Measurements from ENCODE around the gene CERS2.
A peak's percentile ranks its signal among the peaks of the same experiment; 100 is the strongest.

CERS2 gene

DNA sequence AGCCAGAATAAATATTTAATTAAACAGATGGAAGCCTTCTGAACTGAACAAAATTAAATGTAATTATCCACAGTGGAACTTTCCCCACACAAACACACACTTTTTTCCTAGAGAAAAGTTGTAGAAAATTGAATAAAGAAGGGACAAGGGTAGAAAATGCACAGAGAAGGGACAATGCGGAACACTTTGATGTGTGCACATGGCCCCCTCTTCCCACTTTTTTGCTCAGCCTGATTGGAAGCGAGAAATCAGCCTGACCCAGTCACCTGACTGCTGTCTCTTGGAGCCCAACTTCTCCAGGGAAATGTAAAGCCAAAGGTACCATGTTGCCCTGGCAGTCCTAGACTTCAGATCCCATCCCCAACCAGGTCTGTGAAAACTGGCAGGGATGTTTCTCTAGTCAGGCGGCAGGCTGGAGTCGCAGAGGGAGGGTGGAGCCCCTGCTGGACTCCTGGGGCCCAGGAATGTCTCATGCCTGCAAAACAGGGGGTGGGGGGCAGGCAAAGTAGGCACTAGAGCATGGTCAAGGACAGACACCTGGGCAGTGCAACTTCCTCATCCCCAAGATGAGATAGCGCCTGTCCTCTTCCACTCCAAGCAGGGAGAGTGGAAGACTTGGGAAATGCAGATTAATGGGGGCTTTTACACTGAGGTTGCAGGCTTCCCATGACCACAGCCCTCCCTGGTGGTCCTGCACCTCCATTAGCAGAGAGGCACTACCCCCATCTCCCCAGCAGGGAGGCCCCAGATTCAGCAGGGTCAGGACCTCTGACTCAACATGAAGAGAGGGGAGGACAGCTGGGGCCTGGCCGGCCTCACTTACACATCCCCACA is 2.8 kb downstream of the CERS2 start:
- peaks cover 36% of the 10 kb centered on the region for H3K36me3 Mint-ChIP-seq
- CTCF ChIA-PET = no interaction called here
- no peaks in the 10 kb centered on the region for H3K9me3 Mint-ChIP-seq
- peak overlapping the region; percentile 90 for H3K4me3 Mint-ChIP-seq
- H3K27me3 Mint-ChIP-seq = peaks cover 7% of the 10 kb centered on the region
- peak overlapping the region; percentile 86 for H3K27ac Mint-ChIP-seq
- peaks cover 53% of the 10 kb centered on the region for H3K4me1 Mint-ChIP-seq
- no peak for DNase-seq

DNA sequence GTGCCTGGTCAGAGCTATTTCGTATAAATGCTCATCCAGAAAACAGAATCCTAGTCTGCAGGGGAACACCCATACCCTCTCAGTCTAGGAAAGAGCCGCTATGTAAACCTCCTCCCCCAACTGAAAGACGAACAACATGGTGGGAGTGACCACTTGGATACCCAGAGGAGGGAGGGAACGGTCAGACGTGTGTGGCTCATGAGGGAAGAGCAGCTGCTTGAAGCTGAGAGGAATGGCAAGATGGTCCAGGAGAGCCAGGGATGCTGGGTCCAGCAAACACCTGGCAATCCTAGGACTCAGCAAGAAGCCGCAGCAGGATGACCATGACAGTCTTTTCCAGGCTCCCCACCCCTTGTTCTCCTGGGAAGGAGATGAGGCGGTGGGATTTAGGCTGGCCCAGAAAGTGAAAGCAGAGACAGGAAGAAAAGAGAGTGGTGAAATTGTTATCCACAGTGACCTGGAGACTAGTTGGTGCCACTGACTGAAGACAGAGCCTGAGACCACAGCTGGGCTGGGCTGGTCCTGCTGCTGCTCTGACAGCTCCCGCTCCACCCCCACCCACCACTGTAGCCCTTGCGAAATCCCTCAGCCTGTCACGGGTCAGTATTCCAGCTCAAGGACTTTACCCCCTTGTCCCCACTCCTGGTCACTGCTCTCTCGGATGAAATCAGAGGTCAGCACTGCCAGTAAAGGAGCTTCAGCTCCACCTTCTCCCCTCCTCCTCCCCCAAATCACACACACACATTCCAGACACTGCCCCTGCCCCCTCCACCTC is 3.6 kb downstream of the CERS2 start:
- peaks cover 45% of the 10 kb centered on the region for H3K4me1 Mint-ChIP-seq

DNA sequence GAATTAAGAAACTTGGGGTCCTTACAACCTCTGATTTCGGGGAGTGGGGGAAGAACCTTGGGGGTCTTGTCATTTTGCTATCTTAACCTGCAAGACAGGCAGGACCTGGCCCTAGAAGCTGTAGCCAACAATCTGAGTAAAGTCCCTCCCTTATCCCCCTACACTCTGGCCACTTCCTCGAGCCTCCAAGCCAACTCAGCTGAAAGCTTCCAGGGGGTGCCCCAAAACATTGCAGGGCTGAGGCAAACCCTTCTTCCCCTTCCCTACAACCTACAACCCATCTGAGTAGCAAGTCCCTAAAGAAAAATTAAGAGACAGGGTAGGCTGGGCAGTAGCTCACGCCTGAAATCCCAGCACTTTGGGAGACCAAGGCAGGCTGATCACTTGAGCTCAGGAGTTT is 5.0 kb downstream of the CERS2 start:
- CTCF ChIA-PET = interaction anchor here (1.5 kb wide), 1 partner anchor 26 kb away, joined by 5 read pairs; no protein-coding TSS in a partner anchor
- peak overlapping the region; percentile 29 for H3K27ac Mint-ChIP-seq
- peaks cover 38% of the 10 kb centered on the region for H3K4me1 Mint-ChIP-seq
- H3K27me3 Mint-ChIP-seq = no peaks in the 10 kb centered on the region
- no peaks in the 10 kb centered on the region for H3K9me3 Mint-ChIP-seq
- no peak overlapping the region for H3K4me3 Mint-ChIP-seq
- no peak for DNase-seq
- H3K36me3 Mint-ChIP-seq = peaks cover 53% of the 10 kb centered on the region

More for the DNA sequence above, 3.6 kb downstream of the CERS2 start:
- CTCF ChIA-PET = interaction anchor here (1.5 kb wide), 1 partner anchor 25 kb away, joined by 5 read pairs; no protein-coding TSS in a partner anchor
- H3K9me3 Mint-ChIP-seq = no peaks in the 10 kb centered on the region
- H3K27me3 Mint-ChIP-seq = no peaks in the 10 kb centered on the region
- DNase-seq = no peak
- peak overlapping the region; percentile 65 for H3K27ac Mint-ChIP-seq
- peaks cover 44% of the 10 kb centered on the region for H3K36me3 Mint-ChIP-seq
- H3K4me3 Mint-ChIP-seq = peak overlapping the region; percentile 43

DNA sequence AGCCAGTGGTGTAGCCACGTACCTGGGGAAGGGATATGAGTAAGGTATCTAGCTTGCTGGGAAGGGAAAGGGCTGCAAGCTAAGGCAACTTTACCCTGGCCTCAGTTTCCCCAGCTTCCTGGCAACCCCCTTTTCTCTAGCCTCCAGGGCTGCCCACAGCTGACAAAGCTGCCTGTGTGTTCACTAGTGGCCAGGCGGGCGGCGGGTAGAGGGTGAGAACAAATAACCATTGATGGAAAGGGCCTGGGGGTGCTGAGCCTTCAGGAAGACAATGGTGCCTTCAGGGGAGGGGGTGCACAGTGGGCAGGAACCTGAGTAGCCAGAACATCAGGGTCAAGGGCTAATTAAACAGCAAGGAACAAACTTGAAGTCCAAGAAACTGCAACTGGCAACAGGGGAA is 6.1 kb downstream of the CERS2 start:
- no peak for DNase-seq
- Mint-ChIP-seq H3K4me1 (peaks cover 36% of the 10 kb centered on the region), H3K27ac (no peak overlapping the region), H3K36me3 (peaks cover 62% of the 10 kb centered on the region), H3K4me3 (no peak overlapping the region), H3K9me3 (no peaks in the 10 kb centered on the region), H3K27me3 (no peaks in the 10 kb centered on the region)
- CTCF ChIA-PET = no interaction called here

DNA sequence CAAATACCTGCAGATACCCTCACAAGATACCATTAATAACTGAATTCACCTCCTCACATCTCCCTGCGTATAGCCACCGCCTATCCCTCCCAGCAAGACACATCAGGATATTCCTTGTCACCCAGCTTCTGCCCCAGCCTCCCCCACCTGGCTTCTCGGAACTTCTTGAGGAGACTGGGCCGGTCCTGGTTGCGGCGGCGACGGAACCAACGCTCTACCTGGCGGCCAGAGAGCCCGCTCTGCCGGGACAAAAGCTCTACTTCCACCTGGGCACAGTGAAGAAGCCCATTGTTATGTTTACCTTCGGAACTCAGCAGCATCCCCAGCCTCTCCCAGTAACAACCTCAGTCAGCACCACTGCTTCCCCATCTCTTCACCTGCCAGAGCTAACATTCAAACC is 6.7 kb downstream of the CERS2 start:
- Mint-ChIP-seq H3K27me3 (no peaks in the 10 kb centered on the region), H3K9me3 (no peaks in the 10 kb centered on the region), H3K27ac (no peak overlapping the region), H3K4me1 (peaks cover 36% of the 10 kb centered on the region), H3K4me3 (no peak overlapping the region), H3K36me3 (peaks cover 65% of the 10 kb centered on the region)
- CTCF ChIA-PET = no interaction called here
- DNase-seq = no peak

DNA sequence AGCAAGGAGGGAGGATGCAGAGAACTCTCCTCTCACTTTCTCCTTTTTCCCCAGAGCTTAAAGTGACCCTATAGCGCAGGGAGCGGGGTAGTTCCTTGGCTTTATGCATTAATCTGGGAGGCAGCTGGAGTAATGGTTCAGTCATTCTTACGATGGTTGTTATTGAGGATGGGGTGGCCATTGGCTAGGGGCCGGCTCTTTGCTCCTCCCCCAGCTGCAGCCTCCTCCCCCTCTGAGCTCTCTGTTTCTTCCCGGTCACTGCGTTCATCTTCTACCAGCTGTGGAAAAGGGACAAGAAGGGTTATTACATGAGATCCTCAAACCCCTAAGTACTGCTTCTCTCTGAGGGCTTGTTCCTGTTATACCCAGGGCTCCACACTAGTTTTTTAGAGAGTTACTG is 8.6 kb downstream of the CERS2 start:
- H3K4me1 Mint-ChIP-seq = peaks cover 22% of the 10 kb centered on the region
- H3K36me3 Mint-ChIP-seq = peaks cover 67% of the 10 kb centered on the region
- no peaks in the 10 kb centered on the region for H3K9me3 Mint-ChIP-seq
- CTCF ChIA-PET = no interaction called here
- H3K4me3 Mint-ChIP-seq = no peak overlapping the region
- no peak overlapping the region for H3K27ac Mint-ChIP-seq
- DNase-seq = no peak
- H3K27me3 Mint-ChIP-seq = no peaks in the 10 kb centered on the region

DNA sequence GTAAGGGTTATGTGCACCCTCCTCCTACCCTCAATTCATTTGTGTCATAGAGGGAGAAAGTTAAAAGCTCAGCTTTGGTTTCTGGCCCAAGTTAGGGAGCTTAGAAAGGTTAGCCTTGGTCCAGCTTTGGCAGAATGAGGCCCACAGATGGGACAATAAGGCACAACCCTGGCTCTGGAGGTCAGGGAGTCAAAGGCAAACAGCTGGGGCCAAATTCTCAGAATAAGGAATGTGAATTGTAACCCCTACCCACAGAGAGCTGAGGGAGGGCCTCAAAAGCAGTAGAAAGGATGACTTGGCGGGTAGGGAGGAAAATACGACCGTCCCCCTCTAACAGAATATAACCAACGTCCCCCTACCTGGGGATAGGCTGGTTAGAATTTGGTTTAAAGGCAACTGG is 9.0 kb downstream of the CERS2 start:
- Mint-ChIP-seq H3K9me3 (no peaks in the 10 kb centered on the region), H3K27ac (no peak overlapping the region), H3K4me3 (no peak overlapping the region), H3K36me3 (peaks cover 68% of the 10 kb centered on the region), H3K4me1 (peaks cover 18% of the 10 kb centered on the region), H3K27me3 (no peaks in the 10 kb centered on the region)
- no peak for DNase-seq
- CTCF ChIA-PET = no interaction called here

DNA sequence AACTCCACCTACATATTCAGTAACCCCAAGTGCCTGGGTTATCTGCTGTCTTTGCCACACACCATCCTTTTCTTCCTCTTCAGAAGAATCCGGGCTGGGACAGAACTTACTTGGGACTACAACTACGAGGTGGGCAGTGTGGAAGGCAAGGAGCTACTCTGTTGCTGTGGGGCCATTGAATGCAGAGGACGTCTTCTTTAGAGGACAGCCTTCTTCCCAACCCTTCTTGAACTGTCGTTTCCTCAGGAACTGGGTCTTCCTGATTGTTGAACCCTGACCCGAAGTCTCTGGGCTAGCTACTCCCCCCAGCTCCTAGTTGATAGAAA is 10.5 kb downstream of the CERS2 start:
- peaks cover 13% of the 10 kb centered on the region for H3K4me1 Mint-ChIP-seq
- no peaks in the 10 kb centered on the region for H3K9me3 Mint-ChIP-seq
- H3K4me3 Mint-ChIP-seq = no peak overlapping the region
- no peak for DNase-seq
- no peaks in the 10 kb centered on the region for H3K27me3 Mint-ChIP-seq
- peaks cover 81% of the 10 kb centered on the region for H3K36me3 Mint-ChIP-seq
- H3K27ac Mint-ChIP-seq = peak overlapping the region; percentile 25
- CTCF ChIA-PET = interaction anchor here (1.2 to 2.6 kb wide), 2 partner anchors 16 to 31 kb away, joined by 3 to 6 read pairs; no protein-coding TSS in a partner anchor

DNA sequence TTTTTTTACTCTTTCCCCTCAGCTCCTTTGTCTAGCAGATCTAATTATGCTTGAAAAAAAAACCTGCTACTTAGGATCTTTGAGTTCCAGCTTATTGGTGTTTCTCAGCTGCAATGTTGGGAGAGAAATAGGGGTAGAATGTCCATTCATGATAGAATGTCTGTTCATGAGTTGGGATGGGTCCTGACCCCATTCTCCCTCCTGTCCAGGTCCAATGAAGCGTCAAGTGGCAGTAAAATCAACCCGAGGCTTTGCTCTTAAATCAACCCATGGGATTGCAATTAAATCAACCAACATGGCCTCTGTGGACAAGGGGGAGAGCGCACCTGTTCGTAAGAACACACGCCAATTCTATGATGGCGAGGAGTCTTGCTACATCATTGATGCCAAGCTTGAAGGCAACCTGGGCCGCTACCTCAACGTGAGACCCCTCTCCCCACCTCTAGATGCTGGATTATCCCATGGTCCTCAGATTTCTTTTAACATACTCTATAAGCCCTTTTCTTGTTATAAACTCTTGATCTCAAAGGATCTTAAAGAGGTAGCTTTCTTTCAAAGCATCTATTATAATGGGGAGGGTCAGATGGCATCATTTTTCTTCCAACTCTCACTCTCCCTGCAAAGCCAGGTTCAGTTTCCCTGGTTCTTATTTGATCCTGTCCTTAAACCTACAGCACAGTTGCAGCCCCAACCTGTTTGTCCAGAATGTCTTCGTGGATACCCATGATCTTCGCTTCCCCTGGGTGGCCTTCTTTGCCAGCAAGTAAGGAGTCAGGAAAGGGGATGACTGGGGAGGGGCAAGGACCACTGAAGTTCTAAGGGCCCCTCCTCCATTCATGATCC is 11.1 kb downstream of the CERS2 start:
- peaks cover 10% of the 10 kb centered on the region for H3K4me1 Mint-ChIP-seq
- H3K4me3 Mint-ChIP-seq = no peak overlapping the region
- peak overlapping the region; percentile 25 for H3K27ac Mint-ChIP-seq
- H3K36me3 Mint-ChIP-seq = peaks cover 78% of the 10 kb centered on the region
- no peak for DNase-seq
- H3K27me3 Mint-ChIP-seq = no peaks in the 10 kb centered on the region
- no peaks in the 10 kb centered on the region for H3K9me3 Mint-ChIP-seq
- CTCF ChIA-PET = interaction anchor here (1.7 to 2.6 kb wide), 2 partner anchors 15 to 31 kb away, joined by 4 to 6 read pairs; no protein-coding TSS in a partner anchor

DNA sequence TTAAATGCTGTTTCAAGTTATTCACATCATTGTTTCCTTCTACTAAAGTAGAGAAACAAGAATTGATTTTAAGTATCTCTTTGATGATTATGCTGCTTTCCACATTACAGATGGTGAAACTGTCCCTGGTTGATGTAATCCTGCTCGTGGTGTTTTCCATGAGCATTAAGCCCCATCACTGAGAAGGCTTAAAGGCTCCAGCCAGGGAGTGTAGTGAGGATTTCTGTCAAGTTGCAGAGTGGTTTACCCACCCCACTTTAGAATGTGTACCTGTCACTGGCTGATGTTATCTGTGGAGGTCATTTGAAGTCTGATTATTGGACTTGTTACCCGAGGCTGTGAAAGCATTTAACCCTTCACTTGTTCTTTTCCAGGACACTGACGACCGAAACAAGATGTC is 12.9 kb downstream of the CERS2 start:
- CTCF ChIA-PET = interaction anchor here (0.6 to 2.6 kb wide), 2 partner anchors 33 to 422 kb away, joined by 3 to 6 read pairs; no protein-coding TSS in a partner anchor
- Mint-ChIP-seq H3K4me1 (peaks cover 10% of the 10 kb centered on the region), H3K9me3 (no peaks in the 10 kb centered on the region), H3K36me3 (peaks cover 65% of the 10 kb centered on the region), H3K27ac (peak overlapping the region; percentile 51), H3K4me3 (no peak overlapping the region), H3K27me3 (no peaks in the 10 kb centered on the region)
- no peak for DNase-seq

DNA sequence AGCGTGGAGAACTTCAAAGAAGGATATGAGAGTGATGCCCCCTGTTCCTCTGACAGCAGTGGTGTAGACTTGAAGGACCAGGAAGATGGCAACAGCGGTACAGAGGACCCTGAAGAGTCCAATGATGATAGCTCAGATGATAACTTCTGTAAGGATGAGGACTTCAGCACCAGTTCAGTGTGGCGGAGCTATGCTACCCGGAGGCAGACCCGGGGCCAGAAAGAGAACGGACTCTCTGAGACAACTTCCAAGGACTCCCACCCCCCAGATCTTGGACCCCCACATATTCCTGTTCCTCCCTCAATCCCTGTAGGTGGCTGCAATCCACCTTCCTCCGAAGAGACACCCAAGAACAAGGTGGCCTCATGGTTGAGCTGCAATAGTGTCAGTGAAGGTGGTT is 14.0 kb downstream of the CERS2 start:
- Mint-ChIP-seq H3K4me1 (peaks cover 10% of the 10 kb centered on the region), H3K36me3 (peaks cover 59% of the 10 kb centered on the region), H3K9me3 (no peaks in the 10 kb centered on the region), H3K4me3 (no peak overlapping the region), H3K27me3 (no peaks in the 10 kb centered on the region), H3K27ac (no peak overlapping the region)
- no peak for DNase-seq
- CTCF ChIA-PET = no interaction called here

DNA sequence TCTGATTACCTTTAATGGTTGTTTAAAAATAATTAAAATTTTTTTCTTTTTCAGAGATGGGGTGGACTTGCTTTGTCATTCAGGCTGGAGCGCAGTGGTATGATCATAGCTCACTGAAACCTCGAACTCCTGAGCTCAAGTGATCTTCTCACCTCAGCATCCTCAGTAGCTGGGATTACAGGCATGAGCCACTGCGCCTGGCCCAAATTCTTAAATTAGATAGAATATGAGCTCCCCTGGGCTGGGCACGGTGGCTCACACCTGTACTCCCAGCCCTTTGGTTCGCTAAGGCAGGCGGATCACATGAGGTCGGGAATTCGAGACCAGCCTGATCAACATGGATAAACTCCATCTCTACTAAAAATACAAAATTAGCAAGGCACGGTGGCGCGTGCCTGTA is 17.0 kb downstream of the CERS2 start:
- DNase-seq = no peak
- no peaks in the 10 kb centered on the region for H3K9me3 Mint-ChIP-seq
- H3K4me1 Mint-ChIP-seq = peaks cover 3% of the 10 kb centered on the region
- CTCF ChIA-PET = interaction anchor here (0.6 to 1.1 kb wide), 2 partner anchors 16 to 304 kb away, joined by 3 to 4 read pairs; no protein-coding TSS in a partner anchor
- no peaks in the 10 kb centered on the region for H3K27me3 Mint-ChIP-seq
- peaks cover 54% of the 10 kb centered on the region for H3K36me3 Mint-ChIP-seq
- H3K27ac Mint-ChIP-seq = no peak overlapping the region
- H3K4me3 Mint-ChIP-seq = no peak overlapping the region

DNA sequence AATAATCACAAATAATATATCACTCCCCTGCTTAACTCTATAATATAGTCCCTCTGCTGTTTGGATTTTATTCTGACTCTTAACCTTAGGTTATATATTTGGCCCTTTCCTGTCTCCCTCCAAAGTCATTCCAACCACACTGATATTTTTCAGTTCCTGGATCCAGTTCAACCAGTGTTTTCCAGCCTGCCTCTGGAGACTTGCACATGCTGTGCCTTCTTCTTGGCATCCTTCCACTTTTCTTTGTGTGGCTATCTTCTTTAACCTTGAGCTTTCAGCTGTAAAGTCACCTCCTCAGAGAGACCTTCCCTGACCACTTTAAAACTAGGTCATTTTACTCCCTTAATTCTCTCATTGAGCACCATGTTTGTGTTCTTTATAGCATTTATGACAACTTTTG is 19.4 kb downstream of the CERS2 start:
- no peak overlapping the region for H3K4me3 Mint-ChIP-seq
- H3K36me3 Mint-ChIP-seq = peaks cover 57% of the 10 kb centered on the region
- no peaks in the 10 kb centered on the region for H3K9me3 Mint-ChIP-seq
- no peaks in the 10 kb centered on the region for H3K4me1 Mint-ChIP-seq
- CTCF ChIA-PET = interaction anchor here (0.6 to 1.6 kb wide), 3 partner anchors 41 to 399 kb away, joined by 3 to 4 read pairs (median 3); no protein-coding TSS in a partner anchor
- no peak overlapping the region for H3K27ac Mint-ChIP-seq
- no peaks in the 10 kb centered on the region for H3K27me3 Mint-ChIP-seq
- no peak for DNase-seq

DNA sequence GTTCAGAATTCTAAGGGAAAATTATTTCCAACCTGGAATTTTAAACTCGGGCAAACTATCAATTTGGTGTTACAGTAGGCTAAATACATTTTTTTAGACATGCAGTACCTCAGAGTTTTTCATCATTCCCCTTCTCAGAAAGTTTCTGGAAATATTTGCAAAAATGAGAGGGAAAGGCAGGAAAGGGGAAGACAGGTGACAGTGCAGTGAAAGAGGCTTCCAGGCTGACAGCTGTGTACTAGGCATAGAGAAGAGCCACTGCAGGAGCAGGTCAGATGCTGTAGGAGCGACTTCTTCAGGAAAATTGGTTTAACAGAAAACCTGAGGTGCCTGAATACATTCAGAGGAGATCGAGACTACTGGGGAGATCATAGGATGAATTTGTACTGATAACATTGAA is 19.9 kb downstream of the CERS2 start:
- Mint-ChIP-seq H3K27me3 (no peaks in the 10 kb centered on the region), H3K4me3 (no peak overlapping the region), H3K36me3 (peaks cover 58% of the 10 kb centered on the region), H3K4me1 (no peaks in the 10 kb centered on the region), H3K9me3 (no peaks in the 10 kb centered on the region), H3K27ac (no peak overlapping the region)
- CTCF ChIA-PET = interaction anchor here (1.6 kb wide), 1 partner anchor 41 kb away, joined by 4 read pairs; no protein-coding TSS in a partner anchor
- DNase-seq = no peak
